Osteoblast (primary cell): Measurements from ENCODE around the gene ANXA4. TPM values are rescaled to one million over a fixed set of nuclear protein-coding genes. Genes with fewer than 3 reads are reported as not detected.

Experiments used
- DNase-seq: peaks from one replicate; pipeline ENCODE4 v3.0.0; 2011; ENCODE audit warnings: low spot score, mixed read lengths; ENCODE audit not compliant: insufficient read length; ENCODE audit errors: missing footprints
- H2AFZ ChIP-seq: 2 replicates; pipeline ENCODE4 v1.6.0; 2011; ENCODE audit warnings: mild to moderate bottlenecking, low read length
- H3K27ac ChIP-seq: 2 replicates; pipeline ENCODE4 v1.5.1; 2011; ENCODE audit warnings: mild to moderate bottlenecking, low read depth, low read length, moderate library complexity
- H3K27me3 ChIP-seq: 2 replicates; pipeline ENCODE4 v1.6.0; 2012; ENCODE audit warnings: mild to moderate bottlenecking, control low read depth, inconsistent platforms, low read length, moderate library complexity; ENCODE audit not compliant: insufficient read depth
- H3K36me3 ChIP-seq: 2 replicates; pipeline ENCODE4 v1.5.1; 2011; ENCODE audit warnings: mild to moderate bottlenecking, low read length, control low read depth, moderate library complexity; ENCODE audit not compliant: insufficient read depth
- H3K4me1 ChIP-seq: 2 replicates; pipeline ENCODE4 v1.5.1; 2011; ENCODE audit warnings: mild to moderate bottlenecking, low read length, control low read depth, moderate library complexity; ENCODE audit not compliant: insufficient read depth
- H3K4me2 ChIP-seq: 2 replicates; pipeline ENCODE4 v1.6.0; 2011; ENCODE audit warnings: mild to moderate bottlenecking, low read length; ENCODE audit not compliant: insufficient read depth
- H3K4me3 ChIP-seq: fragments of 200-600 bp; sonication (generic); 3 replicates; pipeline ENCODE4 v1.5.1; 2012; ENCODE audit warnings: mild to moderate bottlenecking, low read length, inconsistent platforms; ENCODE audit not compliant: insufficient read depth
- H3K79me2 ChIP-seq: 2 replicates; pipeline ENCODE4 v1.6.0; 2012; ENCODE audit warnings: mild to moderate bottlenecking, low read length, control low read depth, inconsistent platforms; ENCODE audit not compliant: insufficient read depth
- H3K9me3 ChIP-seq: 2 replicates; pipeline ENCODE4 v1.5.1; 2011; ENCODE audit warnings: low read depth, low read length, control low read depth
- H4K20me1 ChIP-seq: 2 replicates; pipeline ENCODE4 v1.6.0; 2012; ENCODE audit warnings: mild to moderate bottlenecking, low read length, control low read depth; ENCODE audit not compliant: insufficient read depth
- total RNA-seq: library from RNA; depleted of rRNA; stranded (reverse); fragments of >200 nt; gene quantifications from 2 replicates; pipeline ENCODE4 v1.2.3, GENCODE V29; 2012
- TF ChIP-seq, protein P1 (sequence below): IDR thresholded peaks from 2 replicates; pipeline ENCODE4 v1.5.1; 2011; ENCODE audit warnings: mild to moderate bottlenecking, low read depth, low read length, moderate library complexity; ENCODE audit errors: extremely low read depth

ANXA4 gene
- total RNA-seq, 1 donor = 38.4 TPM

DNA sequence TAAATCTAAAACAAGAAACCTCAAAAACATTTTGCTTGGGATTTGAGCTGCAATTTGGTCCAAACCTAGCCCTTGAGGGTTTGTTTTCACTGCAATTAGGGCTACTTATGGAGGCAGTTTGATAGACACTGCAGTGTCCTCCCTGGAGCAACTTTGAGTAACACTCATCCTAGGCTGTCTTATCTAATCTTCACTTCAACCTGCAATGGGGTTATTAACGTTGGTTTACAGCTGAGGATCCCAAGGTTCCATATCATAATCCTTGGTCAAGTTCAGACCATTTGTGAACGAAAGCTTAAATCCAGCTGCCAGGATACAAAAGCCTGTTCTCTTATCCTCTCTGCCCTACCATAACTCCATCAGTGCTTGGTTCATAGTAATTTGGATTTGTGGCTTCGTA is 2.5 kb downstream of the ANXA4 start:
- no peaks in the 10 kb centered on the region for H3K27me3 ChIP-seq
- H3K4me1 ChIP-seq = peaks cover 18% of the 10 kb centered on the region
- no peak overlapping the region for H2AFZ ChIP-seq
- H3K4me3 ChIP-seq = no peak overlapping the region
- no peak overlapping the region for H3K27ac ChIP-seq
- no peaks in the 10 kb centered on the region for H3K9me3 ChIP-seq
- no peak for DNase-seq
- no peaks in the 10 kb centered on the region for H4K20me1 ChIP-seq
- TF ChIP-seq, protein P1, sequence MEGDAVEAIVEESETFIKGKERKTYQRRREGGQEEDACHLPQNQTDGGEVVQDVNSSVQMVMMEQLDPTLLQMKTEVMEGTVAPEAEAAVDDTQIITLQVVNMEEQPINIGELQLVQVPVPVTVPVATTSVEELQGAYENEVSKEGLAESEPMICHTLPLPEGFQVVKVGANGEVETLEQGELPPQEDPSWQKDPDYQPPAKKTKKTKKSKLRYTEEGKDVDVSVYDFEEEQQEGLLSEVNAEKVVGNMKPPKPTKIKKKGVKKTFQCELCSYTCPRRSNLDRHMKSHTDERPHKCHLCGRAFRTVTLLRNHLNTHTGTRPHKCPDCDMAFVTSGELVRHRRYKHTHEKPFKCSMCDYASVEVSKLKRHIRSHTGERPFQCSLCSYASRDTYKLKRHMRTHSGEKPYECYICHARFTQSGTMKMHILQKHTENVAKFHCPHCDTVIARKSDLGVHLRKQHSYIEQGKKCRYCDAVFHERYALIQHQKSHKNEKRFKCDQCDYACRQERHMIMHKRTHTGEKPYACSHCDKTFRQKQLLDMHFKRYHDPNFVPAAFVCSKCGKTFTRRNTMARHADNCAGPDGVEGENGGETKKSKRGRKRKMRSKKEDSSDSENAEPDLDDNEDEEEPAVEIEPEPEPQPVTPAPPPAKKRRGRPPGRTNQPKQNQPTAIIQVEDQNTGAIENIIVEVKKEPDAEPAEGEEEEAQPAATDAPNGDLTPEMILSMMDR = no peak
- H3K79me2 ChIP-seq = peaks cover 63% of the 10 kb centered on the region
- no peak overlapping the region for H3K4me2 ChIP-seq
- H3K36me3 ChIP-seq = no peaks in the 10 kb centered on the region

DNA sequence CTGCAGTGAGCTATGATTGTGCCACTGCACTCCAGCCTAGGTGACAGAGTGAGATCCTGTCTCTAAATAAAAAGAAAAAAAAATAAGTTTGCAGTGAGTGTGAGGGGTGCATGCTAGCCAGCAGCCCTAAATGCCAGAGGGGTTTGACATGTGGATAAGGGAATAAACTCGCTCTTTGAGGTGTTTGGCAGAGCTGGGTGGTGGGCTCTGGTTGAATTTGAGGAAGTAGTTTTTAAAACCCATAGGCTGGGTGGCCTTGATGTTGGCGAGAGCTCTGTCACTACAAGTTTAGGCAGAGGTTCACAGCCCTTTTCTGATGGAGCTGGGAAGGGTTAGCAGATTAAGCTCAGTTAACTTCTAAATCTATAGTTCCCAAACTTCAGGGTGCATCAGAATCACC is 3.1 kb downstream of the ANXA4 start:
- Histone ChIP-seq H3K4me2 (no peak overlapping the region), H3K79me2 (peaks cover 68% of the 10 kb centered on the region), H3K36me3 (no peaks in the 10 kb centered on the region), H3K4me1 (peaks cover 18% of the 10 kb centered on the region), H3K9me3 (no peaks in the 10 kb centered on the region), H3K27ac (no peak overlapping the region), H3K27me3 (no peaks in the 10 kb centered on the region), H2AFZ (no peak overlapping the region), H3K4me3 (no peak overlapping the region), H4K20me1 (no peaks in the 10 kb centered on the region)
- TF ChIP-seq, protein P1 = no peak
- DNase-seq = no peak

DNA sequence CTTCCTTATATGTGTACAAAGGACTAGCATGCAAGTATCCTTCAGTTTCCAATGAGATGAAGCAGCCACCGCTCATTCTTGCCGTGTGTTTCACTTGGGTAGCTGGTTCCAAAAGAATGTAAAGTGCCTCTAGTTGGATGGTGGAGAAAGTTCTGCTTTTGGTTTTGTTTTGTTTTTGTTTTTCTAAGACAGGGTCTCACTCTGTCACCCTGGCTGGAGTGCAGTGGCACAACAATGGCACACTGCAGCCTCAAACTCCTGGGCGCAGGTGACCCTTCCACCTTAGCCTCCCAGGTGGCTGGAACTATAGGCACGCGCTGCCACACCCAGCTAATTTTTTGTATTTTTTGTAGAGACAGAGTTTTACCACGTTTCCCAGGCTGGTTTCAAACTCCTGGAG is 8.3 kb downstream of the ANXA4 start:
- H3K9me3 ChIP-seq = no peaks in the 10 kb centered on the region
- H3K4me2 ChIP-seq = no peak overlapping the region
- no peak overlapping the region for H3K4me3 ChIP-seq
- H3K79me2 ChIP-seq = peaks cover 85% of the 10 kb centered on the region
- no peaks in the 10 kb centered on the region for H3K4me1 ChIP-seq
- H4K20me1 ChIP-seq = no peaks in the 10 kb centered on the region
- TF ChIP-seq, protein P1 = no peak
- H3K27ac ChIP-seq = no peak overlapping the region
- no peaks in the 10 kb centered on the region for H3K27me3 ChIP-seq
- H3K36me3 ChIP-seq = no peaks in the 10 kb centered on the region
- no peak for DNase-seq
- no peak overlapping the region for H2AFZ ChIP-seq

DNA sequence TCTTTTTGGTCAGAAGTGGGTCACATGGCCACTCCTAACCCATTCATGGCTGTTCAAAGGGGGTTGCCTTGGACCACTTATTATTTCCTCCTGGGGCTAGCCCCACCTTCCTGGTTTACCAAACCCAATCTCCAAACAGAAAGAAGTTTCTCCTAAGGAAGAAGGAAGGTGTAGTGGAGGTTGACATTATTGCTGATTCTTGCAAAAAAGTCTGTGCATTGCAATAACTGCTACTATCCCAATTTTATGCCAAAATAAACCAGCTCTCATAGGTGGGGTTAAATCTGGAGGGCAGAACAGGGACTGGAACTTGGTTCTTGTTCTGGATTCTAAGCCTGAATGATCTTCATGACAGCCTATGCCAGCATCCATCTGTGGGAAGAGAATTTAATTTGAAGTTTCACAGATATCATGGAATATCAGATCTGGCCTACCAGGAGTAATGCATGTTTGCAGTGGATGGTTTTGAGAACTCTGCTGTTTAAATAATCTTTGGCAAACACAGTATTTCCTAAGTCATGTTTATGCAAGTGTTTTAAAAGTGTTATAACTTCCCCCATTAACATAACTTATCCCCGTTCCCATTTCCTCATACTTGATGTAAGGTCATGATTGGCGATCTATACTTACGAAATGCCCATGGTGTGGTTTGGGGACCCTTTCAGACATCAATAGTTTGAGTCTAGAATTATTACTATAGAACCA is 11.9 kb downstream of the ANXA4 start:
- no peak overlapping the region for H3K27ac ChIP-seq

More for the DNA sequence above, 11.9 kb downstream of the ANXA4 start:
- Histone ChIP-seq H3K4me2 (no peak overlapping the region), H3K27me3 (no peaks in the 10 kb centered on the region), H3K79me2 (peaks cover 71% of the 10 kb centered on the region), H2AFZ (no peak overlapping the region), H3K4me1 (peaks cover 6% of the 10 kb centered on the region), H3K4me3 (no peak overlapping the region), H3K9me3 (no peaks in the 10 kb centered on the region), H3K36me3 (peaks cover 5% of the 10 kb centered on the region), H4K20me1 (no peaks in the 10 kb centered on the region)
- no peak for DNase-seq
- TF ChIP-seq, protein P1 = no peak
